Measurements from ENCODE around the gene SLC25A43.
"Not testable (repeated sequence)": the region's sequence is repeated elsewhere in the genome, so short reads cannot be mapped to it uniquely, and the experiment has no call there.

Gene SLC25A43

DNA sequence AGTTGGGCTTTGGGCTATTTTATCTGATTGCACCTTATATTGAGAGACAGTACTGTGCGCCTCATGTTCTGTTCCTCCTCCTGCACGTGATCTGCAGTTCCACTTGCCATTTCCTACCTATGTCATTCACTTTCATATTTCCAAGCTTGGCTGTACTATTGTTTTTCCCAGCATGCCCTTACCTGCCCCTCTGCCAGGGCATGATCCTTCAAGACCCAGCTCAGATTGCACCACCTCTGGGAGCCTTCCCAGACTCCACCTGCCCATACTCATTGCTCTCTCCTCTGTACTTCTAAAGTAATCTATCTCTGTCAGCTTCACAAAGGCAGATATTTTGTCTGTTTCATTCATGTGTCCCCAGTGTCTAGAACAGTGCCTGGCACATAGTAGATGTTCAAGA is 80.7 kb downstream of the SLC25A43 start:
- H3K4me3 ChIP-seq = no peak overlapping the region
- DNase-seq (ENCODE audit: low read depth, low spot score) = no peak
- no peaks in the 10 kb centered on the region for H3K9me3 ChIP-seq (ENCODE audit: low read depth, low read length)
- TF ChIP-seq EZH2 (IDR thresholded peaks at IDR 0.05) (no peak), POLR2AphosphoS5 (IDR thresholded peaks at IDR 0.05; ENCODE audit: borderline replicate concordance, low read depth, low read length) (no peak), FOXP2 (optimal IDR thresholded peaks at IDR 0.05; ENCODE audit: control extremely low read depth, extremely low read length, insufficient read depth) (no peak)
- no peak overlapping the region for H3K27ac ChIP-seq
- H3K9ac ChIP-seq (ENCODE audit: insufficient read length) = no peak overlapping the region
- H3K36me3 ChIP-seq (ENCODE audit: insufficient read depth, low read length) = no peaks in the 10 kb centered on the region

DNA sequence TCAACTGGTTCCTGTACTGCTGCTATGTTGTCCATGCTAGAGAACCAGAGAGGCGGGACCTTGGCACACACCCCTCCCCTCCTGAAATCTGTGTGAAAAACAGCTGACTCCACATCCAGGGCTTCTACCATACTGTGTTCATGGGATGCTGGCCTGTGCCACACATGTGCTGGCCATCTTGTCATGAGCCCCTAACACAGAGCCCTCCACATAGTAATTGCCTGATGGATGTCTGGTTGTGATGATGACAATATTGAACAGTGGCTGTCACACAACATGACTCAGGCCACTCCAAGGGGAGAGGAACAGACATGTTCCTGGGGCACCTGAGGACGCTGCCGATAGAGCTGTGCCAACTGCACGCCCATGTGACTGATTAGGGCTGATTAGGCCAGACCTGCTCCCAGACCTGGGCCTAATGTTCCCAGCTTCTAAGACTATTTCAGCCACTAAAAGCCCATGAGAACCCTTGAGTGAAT is 82.2 kb downstream of the SLC25A43 start:
- TF ChIP-seq POLR2AphosphoS5 (IDR thresholded peaks at IDR 0.05; ENCODE audit: borderline replicate concordance, low read depth, low read length) = no peak
- TF ChIP-seq FOXP2 (optimal IDR thresholded peaks at IDR 0.05; ENCODE audit: control extremely low read depth, extremely low read length, insufficient read depth) = no peak
- no peak for TF ChIP-seq EZH2 (IDR thresholded peaks at IDR 0.05)
- H3K4me3 ChIP-seq = no peak overlapping the region
- H3K36me3 ChIP-seq (ENCODE audit: insufficient read depth, low read length) = no peaks in the 10 kb centered on the region
- H3K27ac ChIP-seq = no peak overlapping the region
- no peaks in the 10 kb centered on the region for H3K9me3 ChIP-seq (ENCODE audit: low read depth, low read length)
- no peak for DNase-seq (ENCODE audit: low read depth, low spot score)
- H3K9ac ChIP-seq (ENCODE audit: insufficient read length) = no peak overlapping the region

DNA sequence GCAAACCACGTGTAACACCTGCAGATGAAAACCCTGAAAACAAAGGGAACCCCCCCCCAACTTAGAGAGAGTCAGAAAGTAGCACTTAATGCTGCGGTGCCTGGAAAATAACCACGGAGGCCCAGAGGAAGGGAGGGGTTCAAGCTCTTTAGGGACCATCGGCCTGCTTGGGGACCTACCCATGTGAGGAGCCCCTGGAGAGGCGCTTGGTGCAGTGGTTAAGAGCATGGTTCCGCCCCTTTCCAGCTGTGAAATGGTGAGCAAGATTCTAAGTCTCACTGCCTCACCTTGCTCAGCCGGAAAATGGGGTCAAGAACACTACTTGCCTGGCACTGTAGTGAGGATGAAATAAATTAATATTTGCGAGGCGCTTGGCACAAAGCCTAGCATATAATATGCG is 82.9 kb downstream of the SLC25A43 start:
- no peak overlapping the region for H3K27ac ChIP-seq

DNA sequence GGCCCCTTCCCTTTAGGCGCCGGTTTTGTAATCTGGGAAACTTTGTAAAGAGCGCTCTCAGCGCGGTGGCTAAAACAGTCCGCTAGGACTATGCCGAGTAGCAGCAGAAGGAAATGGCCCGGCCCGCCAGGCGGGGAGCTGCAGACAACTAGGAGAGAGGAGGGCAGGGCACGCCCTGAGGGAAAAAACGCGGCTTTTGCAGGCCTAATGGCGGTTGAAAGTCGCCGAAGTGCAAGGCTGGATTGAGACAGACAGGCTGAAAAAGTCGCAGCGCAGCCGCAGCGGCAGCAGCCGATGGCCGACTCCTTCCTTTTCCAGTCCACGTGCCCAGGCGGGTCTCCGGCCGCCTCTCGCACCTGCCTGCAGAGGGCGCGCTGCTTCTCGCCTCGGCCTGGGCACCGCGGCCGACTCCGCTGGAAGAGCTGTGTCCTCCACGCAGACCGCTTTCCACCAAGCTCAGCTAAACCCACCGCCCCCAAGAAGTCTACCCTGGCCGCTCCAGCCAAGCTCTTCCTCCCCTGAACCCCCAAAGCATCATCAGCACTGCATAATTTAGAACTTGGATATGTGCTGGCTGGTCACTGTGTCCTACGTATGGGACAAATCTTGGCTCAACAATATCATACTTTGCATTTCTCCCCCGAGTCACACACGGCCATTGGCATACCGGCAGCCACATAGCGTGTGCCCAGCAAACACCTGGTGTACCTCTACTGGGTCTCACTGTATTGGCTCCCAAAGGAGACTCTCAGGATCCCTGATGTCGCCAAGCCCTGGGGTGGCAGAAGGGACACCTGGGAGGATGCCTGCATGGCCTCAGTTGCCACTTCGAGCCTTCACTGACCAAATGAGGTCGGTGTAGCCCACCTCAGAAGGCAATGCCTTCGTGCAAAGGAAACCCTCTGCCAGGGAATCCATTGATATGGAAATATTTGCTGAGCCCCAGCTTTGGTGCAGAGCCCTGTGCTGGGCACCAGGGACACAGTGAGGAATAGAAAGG is 83.6 kb downstream of the SLC25A43 start:
- no peak for DNase-seq (ENCODE audit: low read depth, low spot score)
- Histone ChIP-seq H3K9ac (ENCODE audit: insufficient read length) (no peak overlapping the region), H3K36me3 (ENCODE audit: insufficient read depth, low read length) (no peaks in the 10 kb centered on the region), H3K9me3 (ENCODE audit: low read depth, low read length) (no peaks in the 10 kb centered on the region), H3K27ac (no peak overlapping the region), H3K4me3 (no peak overlapping the region)
- TF ChIP-seq FOXP2 (optimal IDR thresholded peaks at IDR 0.05; ENCODE audit: control extremely low read depth, extremely low read length, insufficient read depth) (no peak), EZH2 (IDR thresholded peaks at IDR 0.05) (no peak), POLR2AphosphoS5 (IDR thresholded peaks at IDR 0.05; ENCODE audit: borderline replicate concordance, low read depth, low read length) (no peak; the same call in 1 of the 2 replicates)

More for the DNA sequence above, 82.9 kb downstream of the SLC25A43 start:
- no peak for DNase-seq (ENCODE audit: low read depth, low spot score)
- Histone ChIP-seq H3K9me3 (ENCODE audit: low read depth, low read length) (no peaks in the 10 kb centered on the region), H3K36me3 (ENCODE audit: insufficient read depth, low read length) (no peaks in the 10 kb centered on the region), H3K4me3 (no peak overlapping the region), H3K9ac (ENCODE audit: insufficient read length) (no peak overlapping the region)
- no peak for TF ChIP-seq FOXP2 (optimal IDR thresholded peaks at IDR 0.05; ENCODE audit: control extremely low read depth, extremely low read length, insufficient read depth)
- TF ChIP-seq POLR2AphosphoS5 (IDR thresholded peaks at IDR 0.05; ENCODE audit: borderline replicate concordance, low read depth, low read length) = no peak
- TF ChIP-seq EZH2 (IDR thresholded peaks at IDR 0.05) = no peak

DNA sequence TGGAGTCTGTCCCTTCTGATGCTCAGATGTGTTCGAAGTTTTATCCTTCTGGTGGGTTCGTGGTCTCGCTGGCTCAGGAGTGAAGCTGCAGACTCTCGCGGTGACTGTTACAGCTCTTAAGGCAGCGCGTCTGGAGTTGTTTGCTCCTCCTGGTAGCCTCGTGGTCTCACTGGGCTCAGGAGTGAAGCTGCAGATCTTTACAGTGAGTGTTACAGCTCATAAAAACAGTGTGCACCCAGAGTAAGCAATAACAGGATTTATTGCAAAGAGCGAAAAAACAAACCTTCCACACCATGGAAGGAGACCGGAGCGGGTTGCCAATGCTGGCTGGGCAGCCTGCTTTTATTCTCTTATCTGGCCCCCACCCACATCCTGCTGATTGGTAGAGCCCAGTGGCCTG is 87.6 kb downstream of the SLC25A43 start:
- no peak for DNase-seq (ENCODE audit: low read depth, low spot score)
- TF ChIP-seq EZH2 (IDR thresholded peaks at IDR 0.05) = no peak
- no peak for TF ChIP-seq FOXP2 (optimal IDR thresholded peaks at IDR 0.05; ENCODE audit: control extremely low read depth, extremely low read length, insufficient read depth)
- TF ChIP-seq POLR2AphosphoS5 (IDR thresholded peaks at IDR 0.05; ENCODE audit: borderline replicate concordance, low read depth, low read length) = no peak

DNA sequence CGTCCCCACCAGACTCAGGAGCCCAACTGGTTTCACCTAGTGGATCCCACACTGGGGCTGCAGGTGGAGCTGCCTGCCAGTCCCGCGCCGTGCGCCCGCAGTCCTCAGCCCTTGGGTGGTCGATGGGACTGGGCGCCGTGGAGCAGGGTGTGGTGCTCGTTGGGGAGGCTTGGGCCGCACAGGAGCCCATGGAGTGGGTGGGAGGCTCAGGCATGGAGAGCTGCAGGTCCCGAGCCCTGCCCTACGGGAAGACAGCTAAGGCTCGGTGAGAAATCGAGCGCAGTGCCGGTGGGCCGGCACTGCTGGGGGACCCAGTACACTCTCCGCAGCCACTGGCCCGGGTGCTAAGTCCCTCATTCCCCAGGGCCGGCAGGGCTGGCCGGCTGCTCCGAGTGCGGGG is 88.6 kb downstream of the SLC25A43 start:
- H3K9me3 ChIP-seq (ENCODE audit: low read depth, low read length); H3K9ac ChIP-seq (ENCODE audit: insufficient read length); H3K27ac ChIP-seq; DNase-seq (ENCODE audit: low read depth, low spot score); H3K4me3 ChIP-seq; H3K36me3 ChIP-seq (ENCODE audit: insufficient read depth, low read length): not testable (repeated sequence)

More for the DNA sequence above, 87.6 kb downstream of the SLC25A43 start:
- Histone ChIP-seq H3K9me3 (ENCODE audit: low read depth, low read length) (no peaks in the 10 kb centered on the region), H3K27ac (no peak overlapping the region), H3K4me3 (no peak overlapping the region), H3K9ac (ENCODE audit: insufficient read length) (no peak overlapping the region), H3K36me3 (ENCODE audit: insufficient read depth, low read length) (no peaks in the 10 kb centered on the region)

DNA sequence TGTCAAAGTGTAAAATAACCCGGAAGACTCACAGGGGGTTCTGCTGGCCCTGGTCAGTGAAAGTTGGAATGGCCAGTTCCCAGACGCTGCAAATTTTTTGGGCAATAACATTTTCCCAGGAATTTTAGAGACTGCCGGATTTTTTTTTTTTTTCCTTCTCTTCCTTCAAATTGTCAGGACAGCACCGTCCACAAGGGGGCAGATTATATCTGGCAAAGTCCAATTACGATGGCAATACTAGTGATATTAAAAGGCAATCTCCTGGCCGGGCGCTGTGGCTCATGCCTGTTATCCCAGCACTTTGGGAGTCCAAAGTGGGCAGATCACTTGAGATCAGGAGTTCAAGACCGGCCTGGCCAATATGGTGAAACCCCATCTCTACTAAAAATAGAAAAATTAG is 89.6 kb downstream of the SLC25A43 start:
- no peak for DNase-seq (ENCODE audit: low read depth, low spot score)

DNA sequence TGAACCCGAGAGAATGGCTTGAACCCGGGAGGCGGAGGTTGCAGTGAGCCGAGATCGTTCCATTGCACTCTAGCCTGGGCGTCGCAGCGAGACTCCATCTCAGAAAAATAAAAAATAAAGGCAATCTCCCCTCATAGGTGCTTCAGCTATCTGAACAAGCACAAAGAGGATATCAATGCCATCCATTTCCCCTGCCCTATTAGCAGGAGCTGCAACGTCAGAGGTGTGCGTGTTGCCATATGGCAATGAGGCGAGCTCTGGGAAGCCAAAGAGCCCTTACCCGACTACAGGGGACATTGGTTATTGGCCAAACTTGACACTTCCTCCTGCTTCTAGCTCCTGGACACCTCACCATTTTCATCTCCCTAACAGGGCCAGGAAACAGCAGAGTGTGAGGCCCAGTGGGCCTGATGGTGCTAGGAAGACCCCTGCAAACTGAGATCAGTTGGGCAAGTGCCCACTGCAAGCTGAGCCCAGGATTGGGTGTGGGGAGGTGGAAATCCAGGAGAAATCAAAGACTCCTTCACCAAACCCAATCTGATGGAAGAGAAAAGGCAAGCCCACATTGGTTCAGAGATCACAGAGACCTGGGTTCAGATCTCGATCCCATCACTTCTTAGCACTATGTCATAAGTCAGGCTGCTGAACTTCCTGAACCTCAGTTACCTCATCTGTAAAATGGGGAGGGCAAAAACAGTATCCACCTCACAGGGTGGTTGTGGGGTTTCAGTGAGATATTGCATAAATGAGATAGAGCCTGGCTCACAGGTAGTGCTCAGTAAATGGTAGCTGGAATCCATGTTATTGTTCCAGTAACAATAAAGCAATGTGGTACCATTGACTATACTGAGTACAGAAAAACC is 90.3 kb downstream of the SLC25A43 start:
- Histone ChIP-seq H3K9ac (ENCODE audit: insufficient read length) (no peak overlapping the region), H3K36me3 (ENCODE audit: insufficient read depth, low read length) (no peaks in the 10 kb centered on the region), H3K4me3 (no peak overlapping the region), H3K27ac (no peak overlapping the region), H3K9me3 (ENCODE audit: low read depth, low read length) (no peaks in the 10 kb centered on the region)
- TF ChIP-seq EZH2 (IDR thresholded peaks at IDR 0.05) = no peak
- TF ChIP-seq FOXP2 (optimal IDR thresholded peaks at IDR 0.05; ENCODE audit: control extremely low read depth, extremely low read length, insufficient read depth) = no peak
- TF ChIP-seq POLR2AphosphoS5 (IDR thresholded peaks at IDR 0.05; ENCODE audit: borderline replicate concordance, low read depth, low read length) = no peak
- DNase-seq (ENCODE audit: low read depth, low spot score) = no peak

More for the DNA sequence above, 89.6 kb downstream of the SLC25A43 start:
- H3K4me3 ChIP-seq = no peak overlapping the region
- TF ChIP-seq FOXP2 (optimal IDR thresholded peaks at IDR 0.05; ENCODE audit: control extremely low read depth, extremely low read length, insufficient read depth) = no peak
- no peaks in the 10 kb centered on the region for H3K9me3 ChIP-seq (ENCODE audit: low read depth, low read length)
- no peak overlapping the region for H3K27ac ChIP-seq
- no peak overlapping the region for H3K9ac ChIP-seq (ENCODE audit: insufficient read length)
- no peaks in the 10 kb centered on the region for H3K36me3 ChIP-seq (ENCODE audit: insufficient read depth, low read length)
